Mucosa of descending colon (tissue), 3 donors: ENCODE data around the gene TMEM187. TPM values are rescaled to one million over a fixed set of nuclear protein-coding genes. Genes with fewer than 3 reads are reported as not detected.

ENCODE experiments used
- ATAC-seq: fragments of 200-7000 bp; cut with Tn5 transposase; one replicate; pipeline ENCODE4 v1.9.1; 2020; ENCODE audit warnings: mild to moderate bottlenecking, moderate library complexity
- DNase-seq, 3 donors: peaks; one replicate each; pipeline ENCODE4 v3.0.0-alpha.2; 2020
- H3K36me3 ChIP-seq: fragments of 200-600 bp; one replicate; pipeline ENCODE4 v1.8.0; 2021; ENCODE audit warnings: low read depth, mild to moderate bottlenecking
- H3K4me1 ChIP-seq: fragments of 200-600 bp; one replicate; pipeline ENCODE4 v1.8.0; 2021; ENCODE audit warnings: low read depth, mild to moderate bottlenecking
- H3K4me3 ChIP-seq: fragments of 200-600 bp; one replicate; pipeline ENCODE4 v1.8.0; 2021; ENCODE audit warnings: mild to moderate bottlenecking
- H3K9me3 ChIP-seq: fragments of 200-600 bp; one replicate; pipeline ENCODE4 v1.8.0; 2021; ENCODE audit warnings: mild to moderate bottlenecking
- intact Hi-C, 2 donors: fragments of 100-400 bp; cut with DNase I in 1 of 2; cut with micrococcal nuclease in 1 of 2; formaldehyde crosslinking; loops; one replicate each; pipeline versions ENCODE4 v1.11.0 to v1.11.1; 2022; cut with DNase I, micrococcal nuclease
- total RNA-seq, 3 donors: library from RNA; stranded (reverse); fragmentation: NEBNext Ultra II Directional in 2 of 3; extraction: Animal tissue kit (Norgen Biotek cat#: 25700) in 2 of 3; gene quantifications; one replicate each; pipeline versions ENCODE4 v1.2.1 to v1.2.4, GENCODE V29; 2021 to 2023
- TF ChIP-seq, protein P1 (sequence below): fragments of 200-600 bp; IDR thresholded peaks from one replicate; pipeline ENCODE4 v1.8.0; 2022; ENCODE audit warnings: antibody characterized with exemption, mild to moderate bottlenecking
- donor health status: DM: no; HTN: no; CAD: no; lungs with moderate emphysema.
- donor health status: DM: no; HTN: no; CAD: no.
- donor health status: DM: no; HTN: yes; CAD: no.

Gene TMEM187
- total RNA-seq, 3 donors from 2014 or later, result 4.8 to 7.9 (median 7.8) TPM

DNA sequence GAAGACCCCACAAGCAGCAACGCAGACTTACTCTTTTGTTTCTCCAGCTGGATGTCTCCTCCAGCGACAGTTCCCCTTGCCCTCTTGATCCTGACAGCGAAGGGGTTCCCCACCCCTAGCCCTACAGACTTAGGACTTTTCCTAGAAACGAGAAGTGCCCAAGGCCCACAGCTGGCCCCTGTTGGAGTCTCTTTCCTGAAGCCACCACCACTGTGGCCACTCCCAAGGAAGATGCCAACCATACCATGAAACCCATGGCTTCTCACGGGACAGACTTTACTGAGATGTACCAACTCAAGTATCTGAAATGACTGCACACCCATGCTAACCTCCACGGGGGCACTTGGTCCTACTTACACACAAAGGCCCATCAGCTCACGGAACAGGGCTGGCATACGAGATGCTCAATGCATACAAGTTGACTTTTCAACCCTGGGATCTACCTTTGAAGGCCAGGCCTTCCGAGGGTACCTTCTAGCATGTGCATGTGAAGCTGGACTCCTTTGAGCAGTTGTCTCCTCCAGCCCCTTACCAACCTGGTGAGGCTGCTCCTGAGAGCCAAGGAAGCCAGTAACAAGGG is 48.1 kb downstream of the TMEM187 start:
- Histone ChIP-seq H3K36me3 (no peaks in the 10 kb centered on the region), H3K4me3 (no peak overlapping the region), H3K4me1 (no peaks in the 10 kb centered on the region), H3K9me3 (no peaks in the 10 kb centered on the region)
- DNase-seq, result peak in 1 of 3 donors; percentile 43
- peak; percentile 3 for ATAC-seq
- intact Hi-C loops, result no loop called here
- TF ChIP-seq, protein P1, sequence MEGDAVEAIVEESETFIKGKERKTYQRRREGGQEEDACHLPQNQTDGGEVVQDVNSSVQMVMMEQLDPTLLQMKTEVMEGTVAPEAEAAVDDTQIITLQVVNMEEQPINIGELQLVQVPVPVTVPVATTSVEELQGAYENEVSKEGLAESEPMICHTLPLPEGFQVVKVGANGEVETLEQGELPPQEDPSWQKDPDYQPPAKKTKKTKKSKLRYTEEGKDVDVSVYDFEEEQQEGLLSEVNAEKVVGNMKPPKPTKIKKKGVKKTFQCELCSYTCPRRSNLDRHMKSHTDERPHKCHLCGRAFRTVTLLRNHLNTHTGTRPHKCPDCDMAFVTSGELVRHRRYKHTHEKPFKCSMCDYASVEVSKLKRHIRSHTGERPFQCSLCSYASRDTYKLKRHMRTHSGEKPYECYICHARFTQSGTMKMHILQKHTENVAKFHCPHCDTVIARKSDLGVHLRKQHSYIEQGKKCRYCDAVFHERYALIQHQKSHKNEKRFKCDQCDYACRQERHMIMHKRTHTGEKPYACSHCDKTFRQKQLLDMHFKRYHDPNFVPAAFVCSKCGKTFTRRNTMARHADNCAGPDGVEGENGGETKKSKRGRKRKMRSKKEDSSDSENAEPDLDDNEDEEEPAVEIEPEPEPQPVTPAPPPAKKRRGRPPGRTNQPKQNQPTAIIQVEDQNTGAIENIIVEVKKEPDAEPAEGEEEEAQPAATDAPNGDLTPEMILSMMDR, result no peak

DNA sequence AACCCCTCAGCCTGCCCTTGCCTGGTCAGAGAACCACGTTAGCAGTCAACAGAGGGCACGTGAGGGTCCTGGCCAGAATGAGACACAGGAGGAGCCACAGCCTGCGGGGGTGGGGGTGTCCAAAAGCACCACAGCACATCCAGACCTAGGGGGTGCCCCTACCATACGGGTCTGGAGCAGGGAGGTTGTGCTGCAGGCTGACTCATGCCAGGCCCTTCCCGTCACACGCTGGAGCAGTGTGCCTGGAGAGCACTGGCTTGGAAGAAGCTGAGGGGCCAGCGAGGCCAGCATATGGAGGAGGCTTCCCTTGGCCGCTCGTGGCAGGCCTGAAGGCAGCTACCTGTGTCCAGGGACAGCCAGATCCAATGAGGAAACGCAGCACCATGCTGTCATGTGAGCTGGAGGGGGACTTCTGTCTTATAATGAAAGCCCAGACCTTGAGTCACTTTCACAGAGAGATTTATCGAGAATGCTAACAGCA is 48.6 kb downstream of the TMEM187 start:
- no peaks in the 10 kb centered on the region for H3K4me1 ChIP-seq
- H3K4me3 ChIP-seq, result no peak overlapping the region
- intact Hi-C loops, result no loop called here
- H3K9me3 ChIP-seq, result no peaks in the 10 kb centered on the region
- TF ChIP-seq, protein P1, result no peak
- no peaks in the 10 kb centered on the region for H3K36me3 ChIP-seq
- ATAC-seq (no peak), DNase-seq (peak in 1 of 3 donors; percentile 58)

DNA sequence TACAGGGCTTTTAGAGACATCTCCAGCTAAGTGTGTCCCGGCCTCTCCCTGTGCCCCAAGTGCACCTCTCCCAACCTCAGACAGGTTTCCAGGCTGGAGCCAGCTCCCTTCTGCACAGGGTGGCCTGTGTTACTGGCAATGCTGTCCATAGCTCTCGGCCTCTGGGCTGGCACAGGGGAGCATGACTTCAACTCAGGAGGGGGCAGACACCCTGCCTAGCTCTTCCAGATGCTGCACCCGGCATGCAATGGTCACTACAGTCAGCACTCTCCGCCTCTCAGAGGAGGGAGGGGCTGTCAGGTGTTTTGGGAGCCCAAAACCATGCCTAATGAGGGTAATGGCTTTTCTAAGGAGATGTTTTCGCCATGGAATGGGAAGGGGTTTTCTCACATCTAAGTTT is 49.6 kb downstream of the TMEM187 start:
- Histone ChIP-seq H3K36me3 (no peaks in the 10 kb centered on the region), H3K4me3 (no peak overlapping the region), H3K9me3 (no peaks in the 10 kb centered on the region), H3K4me1 (no peaks in the 10 kb centered on the region)
- DNase-seq, result peak in 1 of 3 donors; percentile 8
- TF ChIP-seq, protein P1, result no peak
- no peak for ATAC-seq
- intact Hi-C loops, result no loop called here

DNA sequence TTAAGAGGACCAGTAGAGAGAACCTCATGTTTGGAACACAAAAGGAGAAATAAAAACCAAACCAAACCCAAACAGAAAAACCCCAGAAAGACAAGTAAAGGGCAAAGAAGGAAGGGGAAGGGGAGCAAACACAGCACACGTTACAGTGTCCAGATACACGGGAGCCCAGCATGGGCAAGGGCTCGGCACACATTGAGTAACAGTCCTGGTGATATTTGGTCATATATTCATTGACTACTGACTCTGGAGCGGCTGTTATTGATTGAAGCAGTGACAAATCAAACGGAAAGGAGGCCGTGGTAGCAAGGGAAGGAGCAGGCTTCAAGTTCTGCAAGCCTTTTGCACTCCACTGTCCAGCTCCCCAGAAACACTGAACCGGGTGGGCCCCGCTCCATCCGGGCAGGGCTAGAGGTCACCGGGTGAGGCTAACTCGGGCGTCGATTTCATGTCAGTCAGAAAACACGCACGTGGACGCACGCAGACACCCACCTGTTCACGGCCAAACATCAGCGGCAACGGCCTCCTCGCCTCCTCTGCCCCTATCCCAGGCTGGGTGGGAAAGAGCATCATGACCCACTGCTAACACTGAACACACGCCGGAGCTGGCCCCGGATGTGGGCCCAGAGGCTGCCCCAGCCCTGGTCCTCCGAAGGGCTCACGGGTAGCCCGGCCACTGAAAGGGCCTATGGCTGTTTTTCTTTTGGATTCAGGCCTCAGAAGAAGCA is 50.9 kb downstream of the TMEM187 start:
- TF ChIP-seq, protein P1, result no peak
- no peaks in the 10 kb centered on the region for H3K4me1 ChIP-seq
- no peaks in the 10 kb centered on the region for H3K36me3 ChIP-seq
- no peaks in the 10 kb centered on the region for H3K9me3 ChIP-seq
- no peak for ATAC-seq
- peak in 1 of 3 donors; percentile 40 for DNase-seq
- no peak overlapping the region for H3K4me3 ChIP-seq
- intact Hi-C loops, result no loop called here

DNA sequence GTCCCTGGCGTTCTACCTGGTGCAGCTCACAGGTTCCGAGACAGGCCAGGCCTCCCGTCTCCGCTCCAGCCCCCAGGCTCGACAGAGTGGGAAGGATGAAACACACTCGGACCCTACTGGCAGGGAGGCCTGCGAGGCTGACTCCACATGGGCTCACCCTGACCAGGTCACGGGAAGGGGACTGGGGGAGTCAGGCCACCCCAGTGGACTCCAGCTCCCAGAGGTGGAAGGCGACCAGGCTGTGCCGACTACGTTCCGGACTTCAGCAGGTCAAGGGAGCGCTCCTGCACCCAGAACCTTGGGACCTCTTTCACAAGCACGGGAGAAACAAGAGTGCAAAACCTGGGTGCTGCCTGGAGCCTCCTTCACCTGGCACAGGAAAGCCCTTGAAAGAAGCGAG is 51.7 kb downstream of the TMEM187 start:
- Histone ChIP-seq H3K36me3 (no peaks in the 10 kb centered on the region), H3K4me1 (peaks cover 3% of the 10 kb centered on the region), H3K4me3 (no peak overlapping the region), H3K9me3 (no peaks in the 10 kb centered on the region)
- TF ChIP-seq, protein P1, result no peak
- intact Hi-C loops, result no loop called here
- DNase-seq, result peak in 1 of 3 donors; percentile 41
- no peak for ATAC-seq
